GM12864 (cell line): ENCODE data around the gene BAZ2B.

Experiments
- DNase-seq: peaks from one replicate; pipeline ENCODE4 v3.0.0-alpha.2; 2011; ENCODE audit warnings: low read depth
- H3K4me3 ChIP-seq: 2 replicates; pipeline ENCODE4 v1.5.1; 2011; ENCODE audit warnings: mild to moderate bottlenecking, low read depth, low read length, control low read depth
- CTCF ChIP-seq: IDR thresholded peaks from 2 replicates; pipeline ENCODE4 v1.5.1; 2011; ENCODE audit warnings: low read depth, mild to moderate bottlenecking, moderate library complexity, low read length, control low read depth, inconsistent platforms; ENCODE audit errors: missing control alignments

BAZ2B gene

DNA sequence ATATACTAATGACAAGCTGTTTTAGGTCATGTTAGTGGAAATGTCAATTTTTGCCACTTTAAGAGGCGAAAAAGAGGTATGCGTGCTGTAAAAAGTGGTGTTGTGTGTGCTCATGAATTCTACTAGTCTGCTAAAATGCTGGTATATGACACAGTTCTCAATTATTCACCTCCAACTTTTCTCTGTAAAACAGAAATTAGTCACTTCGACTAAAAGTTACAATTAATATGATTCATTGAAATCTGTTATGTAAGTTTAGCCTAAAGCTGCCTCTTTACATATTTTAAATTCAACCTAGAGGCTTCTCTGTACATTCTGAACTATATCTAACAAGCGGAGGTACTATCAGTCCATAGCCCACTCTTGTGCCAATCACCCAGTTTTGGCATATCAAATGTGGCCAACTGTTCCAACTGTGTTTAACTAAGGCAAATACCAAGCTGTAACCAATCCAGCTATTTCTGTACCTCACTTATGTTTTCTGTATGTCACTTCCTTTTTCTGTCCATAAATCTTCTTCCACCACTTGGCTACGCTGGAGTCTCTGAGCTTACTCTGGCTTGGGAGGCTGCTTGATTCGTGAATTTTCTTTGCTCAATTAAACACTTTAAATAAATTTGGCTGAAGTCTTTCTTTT, 20.8 kb downstream of the BAZ2B start:
- H3K4me3 ChIP-seq: no peak overlapping the region
- no peak for TF ChIP-seq CTCF
- DNase-seq: no peak

DNA sequence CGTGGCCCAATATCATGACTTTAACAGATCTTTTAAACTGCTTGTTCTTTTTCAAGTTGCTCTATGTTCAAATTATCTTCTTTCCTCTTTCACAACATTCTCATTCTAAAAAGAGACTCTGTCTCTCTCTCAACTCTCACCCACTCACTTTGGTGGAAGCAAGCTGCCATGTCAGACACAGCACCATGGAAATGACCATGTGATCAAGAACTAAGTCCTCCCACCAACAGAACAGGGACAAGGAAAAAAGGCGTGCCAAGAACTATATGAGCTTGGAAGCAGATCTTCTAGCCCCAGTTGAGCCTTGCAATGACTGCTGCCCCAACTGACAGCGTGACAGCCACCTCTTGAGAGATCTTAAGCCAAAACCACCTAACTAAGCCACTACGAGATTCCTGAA, 23.9 kb downstream of the BAZ2B start:
- DNase-seq: no peak
- H3K4me3 ChIP-seq: no peak overlapping the region
- TF ChIP-seq CTCF: no peak

- TF ChIP-seq CTCF: no peak
- H3K4me3 ChIP-seq: no peak overlapping the region
- no peak for DNase-seq
Measured at GRCh38 chr2:159591221-159591620, 25.1 kb downstream of the BAZ2B start.

GRCh38 chr2:159589286-159589685, 27.1 kb downstream of the BAZ2B start:
- no peak for TF ChIP-seq CTCF
- no peak for DNase-seq
- H3K4me3 ChIP-seq: no peak overlapping the region

GRCh38 chr2:159586034-159586433, 30.3 kb downstream of the BAZ2B start:
- no peak for DNase-seq
- TF ChIP-seq CTCF: no peak
- H3K4me3 ChIP-seq: no peak overlapping the region

GRCh38 chr2:159585622-159586021, 30.7 kb downstream of the BAZ2B start:
- TF ChIP-seq CTCF: no peak
- DNase-seq: no peak

GRCh38 chr2:159584796-159585195, 31.6 kb downstream of the BAZ2B start:
- no peak overlapping the region for H3K4me3 ChIP-seq
- TF ChIP-seq CTCF: no peak
- no peak for DNase-seq

More at GRCh38 chr2:159585622-159586021, 30.7 kb downstream of the BAZ2B start:
- H3K4me3 ChIP-seq: no peak overlapping the region
